ENCODE data around the gene CCDC63.
"Not testable (repeated sequence)": the region's sequence is repeated elsewhere in the genome, so short reads cannot be mapped to it uniquely, and the experiment has no call there.

Gene CCDC63

GRCh38 chr12:110935588-110935987 lies 88.8 kb downstream of the CCDC63 start:
- Histone ChIP-seq H3K27me3 (ENCODE audit: control insufficient read depth in 5 of 5, insufficient read depth in 4 of 5, low read length in 5 of 5) (peaks cover 11 to 23% (median 16%) of the 10 kb centered on the region in 5 donors), H3K27ac (ENCODE audit: low read depth, low read length) (no peak overlapping the region), H3K4me3 (ENCODE audit: low read depth in 1 of 5, low read length in 5 of 5) (no peak overlapping the region), H3K36me3 (ENCODE audit: control insufficient read depth in 5 of 5, insufficient read depth in 5 of 5, low read length in 5 of 5) (no peaks in the 10 kb centered on the region), H3K4me1 (ENCODE audit: control insufficient read depth in 5 of 5, insufficient read depth in 5 of 5, low read length in 5 of 5) (peaks cover 0 to 3% (median 3%) of the 10 kb centered on the region in 5 donors), H3K9ac (ENCODE audit: low read length in 5 of 5) (no peak overlapping the region), H3K9me3 (ENCODE audit: control insufficient read depth in 5 of 5, low read length in 5 of 5) (no peaks in the 10 kb centered on the region)

- H3K27me3 ChIP-seq (ENCODE audit: control insufficient read depth in 5 of 5, insufficient read depth in 4 of 5, low read length in 5 of 5) = peaks cover 9 to 21% (median 19%) of the 10 kb centered on the region in 5 donors
- H3K27ac ChIP-seq (ENCODE audit: low read depth, low read length) = no peak overlapping the region
- no peak overlapping the region for H3K4me3 ChIP-seq (ENCODE audit: low read depth in 1 of 5, low read length in 5 of 5)
- H3K9me3 ChIP-seq (ENCODE audit: control insufficient read depth in 5 of 5, low read length in 5 of 5) = peaks cover 0 to 3% (median 0%) of the 10 kb centered on the region in 5 donors
- peaks cover 0 to 3% (median 3%) of the 10 kb centered on the region in 5 donors for H3K4me1 ChIP-seq (ENCODE audit: control insufficient read depth in 5 of 5, insufficient read depth in 5 of 5, low read length in 5 of 5)
- no peaks in the 10 kb centered on the region for H3K36me3 ChIP-seq (ENCODE audit: control insufficient read depth in 5 of 5, insufficient read depth in 5 of 5, low read length in 5 of 5)
- H3K9ac ChIP-seq (ENCODE audit: low read length in 5 of 5) = no peak overlapping the region
Observed at GRCh38 chr12:110936367-110937103, 89.7 kb downstream of the CCDC63 start.

- no peak overlapping the region for H3K4me3 ChIP-seq (ENCODE audit: low read depth in 1 of 5, low read length in 5 of 5)
- H3K9me3 ChIP-seq (ENCODE audit: control insufficient read depth in 5 of 5, low read length in 5 of 5) = peaks cover 0 to 3% (median 0%) of the 10 kb centered on the region in 5 donors
- H3K9ac ChIP-seq (ENCODE audit: low read length in 5 of 5) = no peak overlapping the region
- H3K36me3 ChIP-seq (ENCODE audit: control insufficient read depth in 5 of 5, insufficient read depth in 5 of 5, low read length in 5 of 5) = no peaks in the 10 kb centered on the region
- H3K4me1 ChIP-seq (ENCODE audit: control insufficient read depth in 5 of 5, insufficient read depth in 5 of 5, low read length in 5 of 5) = peaks cover 0 to 3% (median 3%) of the 10 kb centered on the region in 5 donors
- H3K27me3 ChIP-seq (ENCODE audit: control insufficient read depth in 5 of 5, insufficient read depth in 4 of 5, low read length in 5 of 5) = peaks cover 10 to 17% (median 15%) of the 10 kb centered on the region in 5 donors
- H3K27ac ChIP-seq (ENCODE audit: low read depth, low read length) = no peak overlapping the region
Observed at GRCh38 chr12:110937104-110937641, 90.4 kb downstream of the CCDC63 start.

- peaks cover 0 to 6% (median under 1%) of the 10 kb centered on the region in 5 donors for H3K9me3 ChIP-seq (ENCODE audit: control insufficient read depth in 5 of 5, low read length in 5 of 5)
- H3K27me3 ChIP-seq (ENCODE audit: control insufficient read depth in 5 of 5, insufficient read depth in 4 of 5, low read length in 5 of 5) = peaks cover 7 to 17% (median 10%) of the 10 kb centered on the region in 5 donors
Observed at GRCh38 chr12:110940296-110940695, 93.5 kb downstream of the CCDC63 start.

GRCh38 chr12:110940933-110941332 lies 94.1 kb downstream of the CCDC63 start:
- H3K9ac ChIP-seq (ENCODE audit: low read length in 5 of 5) = no peak overlapping the region
- no peak overlapping the region for H3K4me3 ChIP-seq (ENCODE audit: low read depth in 1 of 5, low read length in 5 of 5)
- H3K27ac ChIP-seq (ENCODE audit: low read depth, low read length) = no peak overlapping the region
- peaks cover 6 to 13% (median 7%) of the 10 kb centered on the region in 5 donors for H3K9me3 ChIP-seq (ENCODE audit: control insufficient read depth in 5 of 5, low read length in 5 of 5)
- no peaks in the 10 kb centered on the region for H3K36me3 ChIP-seq (ENCODE audit: control insufficient read depth in 5 of 5, insufficient read depth in 5 of 5, low read length in 5 of 5)
- H3K27me3 ChIP-seq (ENCODE audit: control insufficient read depth in 5 of 5, insufficient read depth in 4 of 5, low read length in 5 of 5) = peaks cover 7 to 14% (median 10%) of the 10 kb centered on the region in 5 donors
- peaks cover 0 to 3% (median 3%) of the 10 kb centered on the region in 5 donors for H3K4me1 ChIP-seq (ENCODE audit: control insufficient read depth in 5 of 5, insufficient read depth in 5 of 5, low read length in 5 of 5)

More at GRCh38 chr12:110940296-110940695, 93.5 kb downstream of the CCDC63 start:
- H3K36me3 ChIP-seq (ENCODE audit: control insufficient read depth in 5 of 5, insufficient read depth in 5 of 5, low read length in 5 of 5) = no peaks in the 10 kb centered on the region
- no peak overlapping the region for H3K9ac ChIP-seq (ENCODE audit: low read length in 5 of 5)
- H3K4me1 ChIP-seq (ENCODE audit: control insufficient read depth in 5 of 5, insufficient read depth in 5 of 5, low read length in 5 of 5) = peaks cover 0 to 3% (median 3%) of the 10 kb centered on the region in 5 donors
- H3K27ac ChIP-seq (ENCODE audit: low read depth, low read length) = no peak overlapping the region
- no peak overlapping the region for H3K4me3 ChIP-seq (ENCODE audit: low read depth in 1 of 5, low read length in 5 of 5)

- Histone ChIP-seq H3K9ac (ENCODE audit: low read length in 5 of 5) (no peak overlapping the region), H3K4me3 (ENCODE audit: low read depth in 1 of 5, low read length in 5 of 5) (no peak overlapping the region), H3K27me3 (ENCODE audit: control insufficient read depth in 5 of 5, insufficient read depth in 4 of 5, low read length in 5 of 5) (peaks cover 5 to 14% (median 9%) of the 10 kb centered on the region in 5 donors), H3K36me3 (ENCODE audit: control insufficient read depth in 5 of 5, insufficient read depth in 5 of 5, low read length in 5 of 5) (no peaks in the 10 kb centered on the region), H3K9me3 (ENCODE audit: control insufficient read depth in 5 of 5, low read length in 5 of 5) (peaks cover 10 to 17% (median 12%) of the 10 kb centered on the region in 5 donors), H3K4me1 (ENCODE audit: control insufficient read depth in 5 of 5, insufficient read depth in 5 of 5, low read length in 5 of 5) (peaks cover 0 to 3% (median 3%) of the 10 kb centered on the region in 5 donors), H3K27ac (ENCODE audit: low read depth, low read length) (no peak overlapping the region)
Observed at GRCh38 chr12:110941391-110941790, 94.6 kb downstream of the CCDC63 start.

GRCh38 chr12:110943373-110943772 lies 96.6 kb downstream of the CCDC63 start:
- H3K9ac ChIP-seq (ENCODE audit: low read length in 5 of 5) = no peak overlapping the region
- H3K27ac ChIP-seq (ENCODE audit: low read depth, low read length) = no peak overlapping the region
- no peaks in the 10 kb centered on the region for H3K36me3 ChIP-seq (ENCODE audit: control insufficient read depth in 5 of 5, insufficient read depth in 5 of 5, low read length in 5 of 5)
- no peaks in the 10 kb centered on the region for H3K4me1 ChIP-seq (ENCODE audit: control insufficient read depth in 5 of 5, insufficient read depth in 5 of 5, low read length in 5 of 5)
- H3K27me3 ChIP-seq (ENCODE audit: control insufficient read depth in 5 of 5, insufficient read depth in 4 of 5, low read length in 5 of 5) = peaks cover 5 to 12% (median 5%) of the 10 kb centered on the region in 5 donors
- H3K9me3 ChIP-seq (ENCODE audit: control insufficient read depth in 5 of 5, low read length in 5 of 5) = peaks cover 13 to 30% (median 18%) of the 10 kb centered on the region in 5 donors
- H3K4me3 ChIP-seq (ENCODE audit: low read depth in 1 of 5, low read length in 5 of 5) = no peak overlapping the region

- H3K36me3 ChIP-seq (ENCODE audit: control insufficient read depth in 5 of 5, insufficient read depth in 5 of 5, low read length in 5 of 5) = no peaks in the 10 kb centered on the region
- no peak overlapping the region for H3K9ac ChIP-seq (ENCODE audit: low read length in 5 of 5)
- peaks cover 0 to 3% (median 0%) of the 10 kb centered on the region in 5 donors for H3K27me3 ChIP-seq (ENCODE audit: control insufficient read depth in 5 of 5, insufficient read depth in 4 of 5, low read length in 5 of 5)
- no peak overlapping the region for H3K27ac ChIP-seq (ENCODE audit: low read depth, low read length)
- H3K4me1 ChIP-seq (ENCODE audit: control insufficient read depth in 5 of 5, insufficient read depth in 5 of 5, low read length in 5 of 5) = no peaks in the 10 kb centered on the region
- H3K9me3 ChIP-seq (ENCODE audit: control insufficient read depth in 5 of 5, low read length in 5 of 5) = peaks cover 13 to 29% (median 16%) of the 10 kb centered on the region in 5 donors
- no peak overlapping the region for H3K4me3 ChIP-seq (ENCODE audit: low read depth in 1 of 5, low read length in 5 of 5)
Observed at GRCh38 chr12:110948041-110948440, 101.3 kb downstream of the CCDC63 start.

- H3K27ac ChIP-seq (ENCODE audit: low read depth, low read length); H3K9ac ChIP-seq (ENCODE audit: low read length in 5 of 5); H3K36me3 ChIP-seq (ENCODE audit: control insufficient read depth in 5 of 5, insufficient read depth in 5 of 5, low read length in 5 of 5); H3K4me1 ChIP-seq (ENCODE audit: control insufficient read depth in 5 of 5, insufficient read depth in 5 of 5, low read length in 5 of 5); H3K27me3 ChIP-seq (ENCODE audit: control insufficient read depth in 5 of 5, insufficient read depth in 4 of 5, low read length in 5 of 5); H3K4me3 ChIP-seq (ENCODE audit: low read depth in 1 of 5, low read length in 5 of 5): not testable (repeated sequence)
- H3K9me3 ChIP-seq (ENCODE audit: control insufficient read depth in 5 of 5, low read length in 5 of 5) = peaks cover 10 to 30% (median 13%) of the 10 kb centered on the region in 5 donors
Observed at GRCh38 chr12:110950466-110950865, 103.7 kb downstream of the CCDC63 start.

- not testable (repeated sequence) for H3K4me3 ChIP-seq (ENCODE audit: low read depth in 1 of 5, low read length in 5 of 5)
Observed at GRCh38 chr12:110950867-110951266, 104.1 kb downstream of the CCDC63 start.

More at GRCh38 chr12:110950867-110951266, 104.1 kb downstream of the CCDC63 start:
- H3K27me3 ChIP-seq (ENCODE audit: control insufficient read depth in 5 of 5, insufficient read depth in 4 of 5, low read length in 5 of 5); H3K36me3 ChIP-seq (ENCODE audit: control insufficient read depth in 5 of 5, insufficient read depth in 5 of 5, low read length in 5 of 5); H3K27ac ChIP-seq (ENCODE audit: low read depth, low read length); H3K4me1 ChIP-seq (ENCODE audit: control insufficient read depth in 5 of 5, insufficient read depth in 5 of 5, low read length in 5 of 5); H3K9ac ChIP-seq (ENCODE audit: low read length in 5 of 5): not testable (repeated sequence)
- peaks cover 6 to 26% (median 9%) of the 10 kb centered on the region in 5 donors for H3K9me3 ChIP-seq (ENCODE audit: control insufficient read depth in 5 of 5, low read length in 5 of 5)
